ENCODE measurements around the gene FOXRED1. TPM values are rescaled to one million over a fixed set of nuclear protein-coding genes. Genes with fewer than 3 reads are reported as not detected.

The FOXRED1 gene
- total RNA-seq, 6 donors from 2014 or later, result 10.9 to 20.7 (median 17.8) TPM

DNA sequence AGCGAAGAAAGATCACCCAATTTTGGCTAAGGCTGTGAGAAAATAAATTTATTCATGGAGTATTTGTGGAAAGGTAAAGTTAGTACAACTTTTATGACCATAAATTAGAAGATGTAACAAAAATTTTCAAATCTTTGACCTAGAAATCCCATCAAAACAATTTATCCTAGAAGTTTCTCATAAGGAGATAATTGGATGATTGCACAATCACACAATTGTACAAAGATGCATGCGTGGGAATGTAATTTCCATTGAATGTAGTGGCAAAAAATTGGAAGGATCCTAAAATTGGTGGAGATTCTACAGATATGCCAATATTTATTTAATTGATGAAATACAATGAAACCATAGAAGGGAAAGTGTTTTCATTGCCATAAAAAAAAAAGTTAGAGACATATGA lies 11.8 kb upstream of the FOXRED1 start:
- peaks cover 9 to 52% (median 39%) of the 10 kb centered on the region in 4 donors for H3K36me3 ChIP-seq
- no peaks in the 10 kb centered on the region for H3K27me3 ChIP-seq
- no peak overlapping the region for H3K4me3 ChIP-seq
- no peaks in the 10 kb centered on the region for H3K9me3 ChIP-seq
- DNase-seq, result no peak
- WGBS, 2 donors, result 90 to 92% methylated on average over 2 of the region's 2 CpGs
- no peak overlapping the region for H3K27ac ChIP-seq
- no peak for ATAC-seq (ENCODE audit: low FRiP score in 2 of 2)
- no peaks in the 10 kb centered on the region for H3K4me1 ChIP-seq
- no peak for TF ChIP-seq EP300 (IDR thresholded peaks at IDR 0.05)
- TF ChIP-seq POLR2A (IDR thresholded peaks at IDR 0.05), result no peak
- TF ChIP-seq, protein P1, sequence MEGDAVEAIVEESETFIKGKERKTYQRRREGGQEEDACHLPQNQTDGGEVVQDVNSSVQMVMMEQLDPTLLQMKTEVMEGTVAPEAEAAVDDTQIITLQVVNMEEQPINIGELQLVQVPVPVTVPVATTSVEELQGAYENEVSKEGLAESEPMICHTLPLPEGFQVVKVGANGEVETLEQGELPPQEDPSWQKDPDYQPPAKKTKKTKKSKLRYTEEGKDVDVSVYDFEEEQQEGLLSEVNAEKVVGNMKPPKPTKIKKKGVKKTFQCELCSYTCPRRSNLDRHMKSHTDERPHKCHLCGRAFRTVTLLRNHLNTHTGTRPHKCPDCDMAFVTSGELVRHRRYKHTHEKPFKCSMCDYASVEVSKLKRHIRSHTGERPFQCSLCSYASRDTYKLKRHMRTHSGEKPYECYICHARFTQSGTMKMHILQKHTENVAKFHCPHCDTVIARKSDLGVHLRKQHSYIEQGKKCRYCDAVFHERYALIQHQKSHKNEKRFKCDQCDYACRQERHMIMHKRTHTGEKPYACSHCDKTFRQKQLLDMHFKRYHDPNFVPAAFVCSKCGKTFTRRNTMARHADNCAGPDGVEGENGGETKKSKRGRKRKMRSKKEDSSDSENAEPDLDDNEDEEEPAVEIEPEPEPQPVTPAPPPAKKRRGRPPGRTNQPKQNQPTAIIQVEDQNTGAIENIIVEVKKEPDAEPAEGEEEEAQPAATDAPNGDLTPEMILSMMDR (IDR thresholded peaks at IDR 0.05), result no peak
- TF ChIP-seq POLR2AphosphoS5 (IDR thresholded peaks at IDR 0.05), result no peak

DNA sequence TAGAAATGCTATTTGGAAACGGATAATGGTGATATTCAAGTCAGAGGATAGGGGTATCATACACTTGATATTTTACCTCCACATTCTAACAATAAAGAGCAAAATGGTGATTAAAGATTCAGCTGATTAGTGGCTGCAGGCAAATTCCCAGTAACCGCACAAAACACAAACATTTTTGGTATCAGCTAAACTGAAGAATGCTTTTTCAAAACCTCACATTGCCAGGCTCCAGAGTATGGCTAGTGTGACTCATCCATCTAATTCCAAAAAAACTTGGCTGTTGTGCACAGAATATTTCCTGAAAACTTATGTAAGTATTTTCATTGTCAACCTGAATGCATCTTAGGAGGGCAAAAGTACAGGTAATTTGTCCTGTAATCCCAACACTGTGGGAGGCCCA lies 11.2 kb upstream of the FOXRED1 start:
- Histone ChIP-seq H3K36me3 (peaks cover 10 to 58% (median 45%) of the 10 kb centered on the region in 4 donors), H3K4me1 (no peaks in the 10 kb centered on the region), H3K27ac (no peak overlapping the region), H3K9me3 (no peaks in the 10 kb centered on the region), H3K4me3 (no peak overlapping the region), H3K27me3 (no peaks in the 10 kb centered on the region)
- DNase-seq (no peak), ATAC-seq (ENCODE audit: low FRiP score in 2 of 2) (no peak)
- TF ChIP-seq, protein P1 (IDR thresholded peaks at IDR 0.05), result no peak
- TF ChIP-seq POLR2AphosphoS5 (IDR thresholded peaks at IDR 0.05), result no peak
- TF ChIP-seq POLR2A (IDR thresholded peaks at IDR 0.05), result no peak
- no peak for TF ChIP-seq EP300 (IDR thresholded peaks at IDR 0.05)
- WGBS, 2 donors, result 94 to 96% methylated on average over 2 of the region's 2 CpGs

DNA sequence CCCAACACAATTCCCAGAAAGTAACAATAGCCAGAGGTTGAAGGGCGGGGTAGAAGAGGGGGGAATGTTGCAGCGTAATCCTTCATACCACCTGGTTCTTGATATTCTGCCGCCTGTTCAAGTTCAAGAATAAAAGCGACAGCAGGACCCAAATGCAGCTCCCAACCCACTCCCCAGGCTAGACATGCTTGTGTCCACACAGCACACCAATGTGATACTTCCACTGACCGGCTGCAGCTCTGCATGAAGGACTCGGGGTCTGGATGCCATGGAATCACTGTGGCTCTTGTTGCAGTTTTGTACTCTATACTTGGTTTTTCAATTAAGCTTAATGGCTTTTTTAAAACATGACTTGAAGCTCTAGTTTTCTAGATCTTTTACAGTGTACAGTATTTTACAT lies 6.7 kb upstream of the FOXRED1 start:
- Histone ChIP-seq H3K4me3 (no peak overlapping the region), H3K36me3 (peaks cover 25 to 71% (median 62%) of the 10 kb centered on the region in 4 donors), H3K27me3 (no peaks in the 10 kb centered on the region), H3K27ac (no peak overlapping the region), H3K9me3 (no peaks in the 10 kb centered on the region), H3K4me1 (peaks cover 0 to 5% (median under 1%) of the 10 kb centered on the region in 4 donors)
- no peak for DNase-seq
- TF ChIP-seq POLR2AphosphoS5 (IDR thresholded peaks at IDR 0.05) (no peak), POLR2A (IDR thresholded peaks at IDR 0.05) (no peak), EP300 (IDR thresholded peaks at IDR 0.05) (no peak)
- TF ChIP-seq, protein P1 (IDR thresholded peaks at IDR 0.05), result no peak
- ATAC-seq (ENCODE audit: low FRiP score in 2 of 2), result no peak
- 94 to 98% methylated on average over 6 of the region's 6 CpGs for WGBS, 2 donors

DNA sequence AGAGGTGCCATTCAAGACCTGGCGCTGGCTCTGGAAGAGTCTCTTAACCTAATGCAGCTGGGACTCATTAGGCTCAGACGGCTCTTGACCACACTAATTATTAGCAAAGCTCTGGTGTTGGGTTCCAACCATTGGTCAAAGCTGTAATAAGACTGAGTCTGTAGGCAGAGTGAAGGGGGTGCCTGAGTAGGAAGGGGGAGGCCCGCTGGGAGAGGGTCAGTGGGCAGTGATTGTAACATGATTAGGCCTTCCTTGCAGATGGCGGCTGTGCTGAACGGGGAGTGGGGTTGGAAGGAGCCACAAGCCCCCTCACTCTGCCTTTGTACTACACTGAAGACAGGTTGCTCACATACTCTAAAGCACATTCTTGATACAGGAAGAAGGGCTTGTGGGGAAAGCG lies 5.5 kb upstream of the FOXRED1 start:
- WGBS, 2 donors, result 86 to 93% methylated on average over 6 of the region's 6 CpGs
- Histone ChIP-seq H3K9me3 (no peaks in the 10 kb centered on the region), H3K4me3 (no peak overlapping the region), H3K27ac (no peak overlapping the region), H3K36me3 (peaks cover 25 to 61% (median 56%) of the 10 kb centered on the region in 4 donors), H3K4me1 (peaks cover 7 to 13% (median 8%) of the 10 kb centered on the region in 4 donors), H3K27me3 (no peaks in the 10 kb centered on the region)
- no peak for TF ChIP-seq EP300 (IDR thresholded peaks at IDR 0.05)
- no peak for TF ChIP-seq POLR2AphosphoS5 (IDR thresholded peaks at IDR 0.05)
- ATAC-seq (ENCODE audit: low FRiP score in 2 of 2), result no peak
- DNase-seq, result no peak

DNA sequence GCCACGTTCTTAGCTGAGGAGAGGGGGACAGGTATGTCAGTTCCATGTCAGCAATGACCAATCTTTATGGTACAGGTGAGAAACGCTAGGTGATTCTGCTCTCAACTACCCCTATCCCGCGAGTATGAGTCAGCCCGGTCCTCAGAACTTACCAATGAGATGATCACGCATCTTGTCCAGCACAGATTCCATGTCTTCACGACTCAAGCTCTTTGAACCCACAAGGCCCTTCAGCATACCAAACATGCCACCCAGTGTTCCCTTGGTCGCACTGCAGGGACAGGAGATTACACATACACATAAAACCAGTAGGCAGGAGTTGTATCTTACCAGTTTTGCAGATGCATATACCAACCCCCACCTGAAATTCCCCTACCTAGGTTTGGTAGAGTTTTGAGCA lies 3.1 kb upstream of the FOXRED1 start:
- H3K4me3 ChIP-seq, result no peak overlapping the region
- DNase-seq (no peak), ATAC-seq (ENCODE audit: low FRiP score in 2 of 2) (no peak)
- no peak for TF ChIP-seq POLR2A (IDR thresholded peaks at IDR 0.05)
- no peak for TF ChIP-seq POLR2AphosphoS5 (IDR thresholded peaks at IDR 0.05)
- TF ChIP-seq, protein P1 (IDR thresholded peaks at IDR 0.05), result no peak
- no peak for TF ChIP-seq EP300 (IDR thresholded peaks at IDR 0.05)
- H3K4me1 ChIP-seq, result peaks cover 13 to 24% (median 17%) of the 10 kb centered on the region in 4 donors
- no peak overlapping the region for H3K27ac ChIP-seq
- no peaks in the 10 kb centered on the region for H3K9me3 ChIP-seq
- WGBS, 2 donors, result 86 to 93% methylated on average over 8 of the region's 8 CpGs
- H3K36me3 ChIP-seq, result peaks cover 25 to 60% (median 56%) of the 10 kb centered on the region in 4 donors
- H3K27me3 ChIP-seq, result no peaks in the 10 kb centered on the region

All from upper lobe of left lung (tissue), 6 donors.